Measurements from ENCODE around the gene SCEL.

The SCEL gene

GRCh38 chr13:77522444-77522843, 13.1 kb upstream of the SCEL start:
- no peak for DNase-seq

- DNase-seq: no peak
Observed at GRCh38 chr13:77523386-77523785, 12.1 kb upstream of the SCEL start.

- no peak for DNase-seq
Observed at GRCh38 chr13:77523834-77524728, 11.4 kb upstream of the SCEL start.

- no peak for DNase-seq
Observed at GRCh38 chr13:77528414-77528813, 7.1 kb upstream of the SCEL start.

GRCh38 chr13:77528834-77529500, 6.5 kb upstream of the SCEL start:
- DNase-seq: no peak

GRCh38 chr13:77529501-77529840, 6.0 kb upstream of the SCEL start:
- DNase-seq: no peak

GRCh38 chr13:77530875-77531274, 4.6 kb upstream of the SCEL start:
- no peak for DNase-seq

- DNase-seq: no peak
Observed at GRCh38 chr13:77532983-77533382, 2.5 kb upstream of the SCEL start.

GRCh38 chr13:77533875-77534788, 1.4 kb upstream of the SCEL start:
- no peak for DNase-seq

GRCh38 chr13:77536358-77536757, 852 bp downstream of the SCEL start:
- DNase-seq: no peak

GRCh38 chr13:77537289-77537919, 1.9 kb downstream of the SCEL start:
- DNase-seq: no peak

- DNase-seq: no peak
Observed at GRCh38 chr13:77543711-77544110, 8.2 kb downstream of the SCEL start.

- DNase-seq: no peak
Observed at GRCh38 chr13:77544355-77544754, 8.8 kb downstream of the SCEL start.

GRCh38 chr13:77544758-77545338, 9.3 kb downstream of the SCEL start:
- DNase-seq: no peak

- DNase-seq: no peak
Observed at GRCh38 chr13:77545626-77546412, 10.3 kb downstream of the SCEL start.

GRCh38 chr13:77548095-77548494, 12.6 kb downstream of the SCEL start:
- DNase-seq: no peak

GRCh38 chr13:77548594-77548993, 13.1 kb downstream of the SCEL start:
- DNase-seq: no peak

GRCh38 chr13:77554069-77554468, 18.6 kb downstream of the SCEL start:
- no peak for DNase-seq

- no peak for DNase-seq
Observed at GRCh38 chr13:77555246-77555645, 19.7 kb downstream of the SCEL start.

- no peak for DNase-seq
Observed at GRCh38 chr13:77558016-77558415, 22.5 kb downstream of the SCEL start.

- DNase-seq: no peak
Observed at GRCh38 chr13:77563111-77563510, 27.6 kb downstream of the SCEL start.

- DNase-seq: peak in 2 of 6 experiments; percentile 19 to 21
Observed at GRCh38 chr13:77565635-77566034, 30.1 kb downstream of the SCEL start.

Measured in stimulated activated naive CD4-positive, alpha-beta T cell (primary cell).